Upper lobe of right lung (tissue), 1 donor: Measurements from ENCODE around the gene ABCC1. TPM values are rescaled to one million over a fixed set of nuclear protein-coding genes. Genes with fewer than 3 reads are reported as not detected.

Experiments used
- ATAC-seq: fragments of 200-7000 bp; cut with Tn5 transposase; one replicate; pipeline ENCODE4 v1.9.1; 2020; ENCODE audit warnings: mild to moderate bottlenecking, moderate library complexity
- DNase-seq: peaks from one replicate; pipeline ENCODE4 v3.0.0-alpha.2; 2020
- H3K27ac ChIP-seq: fragments of 200-600 bp; one replicate; pipeline ENCODE4 v1.8.0; 2022
- H3K27me3 ChIP-seq: fragments of 200-600 bp; one replicate; pipeline ENCODE4 v1.8.0; 2022; ENCODE audit warnings: mild to moderate bottlenecking
- H3K36me3 ChIP-seq: fragments of 200-600 bp; one replicate; pipeline ENCODE4 v1.8.0; 2022
- H3K4me1 ChIP-seq: fragments of 200-600 bp; one replicate; pipeline ENCODE4 v1.8.0; 2022
- H3K4me3 ChIP-seq: fragments of 200-600 bp; one replicate; pipeline ENCODE4 v1.8.0; 2022; ENCODE audit warnings: mild to moderate bottlenecking
- H3K9me3 ChIP-seq: fragments of 200-600 bp; one replicate; pipeline ENCODE4 v1.8.0; 2022
- intact Hi-C: fragments of 100-400 bp; cut with DNase I; formaldehyde crosslinking; loops from one replicate; pipeline ENCODE4 v1.11.0; 2022
- total RNA-seq: library from RNA; stranded (reverse); fragmentation: NEBNext Ultra II Directional; extraction: Animal tissue kit (Norgen Biotek cat#: 25700); gene quantifications from one replicate; pipeline ENCODE4 v1.2.1, GENCODE V29; 2021
- TF ChIP-seq, protein P1 (sequence below): fragments of 200-600 bp; IDR thresholded peaks from one replicate; pipeline ENCODE4 v1.8.0; 2022; ENCODE audit warnings: antibody characterized with exemption
- donor health status: DM: no; HTN: yes; CAD: no; lungs with severe emphysema.

The ABCC1 gene
- total RNA-seq, 1 donor from 2014 or later, result 50.6 TPM

DNA sequence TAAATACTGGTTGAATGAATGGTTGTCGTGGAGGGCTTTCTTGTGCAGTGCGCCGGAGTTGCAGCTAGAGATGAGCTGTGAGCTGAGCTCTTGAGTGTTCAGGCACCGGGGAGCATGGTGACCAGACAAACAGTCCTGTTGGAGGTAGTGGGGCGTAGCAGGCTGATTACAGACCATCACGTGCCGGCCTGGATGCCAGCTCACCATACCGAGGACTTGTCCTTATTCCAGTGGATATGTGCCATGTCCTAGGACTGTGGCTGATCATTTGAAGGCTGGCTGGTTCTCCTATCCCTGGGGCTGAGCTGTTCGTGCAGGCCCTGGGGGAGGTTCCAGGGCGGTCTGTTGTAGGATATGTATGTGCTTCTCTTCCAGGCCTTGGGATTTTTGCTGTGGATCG is 60.0 kb downstream of the ABCC1 start:
- Histone ChIP-seq H3K4me1 (no peaks in the 10 kb centered on the region), H3K27ac (no peak overlapping the region), H3K4me3 (no peak overlapping the region), H3K36me3 (peaks cover 32% of the 10 kb centered on the region), H3K9me3 (no peaks in the 10 kb centered on the region), H3K27me3 (no peaks in the 10 kb centered on the region)
- intact Hi-C loops, result no loop called here
- TF ChIP-seq, protein P1, sequence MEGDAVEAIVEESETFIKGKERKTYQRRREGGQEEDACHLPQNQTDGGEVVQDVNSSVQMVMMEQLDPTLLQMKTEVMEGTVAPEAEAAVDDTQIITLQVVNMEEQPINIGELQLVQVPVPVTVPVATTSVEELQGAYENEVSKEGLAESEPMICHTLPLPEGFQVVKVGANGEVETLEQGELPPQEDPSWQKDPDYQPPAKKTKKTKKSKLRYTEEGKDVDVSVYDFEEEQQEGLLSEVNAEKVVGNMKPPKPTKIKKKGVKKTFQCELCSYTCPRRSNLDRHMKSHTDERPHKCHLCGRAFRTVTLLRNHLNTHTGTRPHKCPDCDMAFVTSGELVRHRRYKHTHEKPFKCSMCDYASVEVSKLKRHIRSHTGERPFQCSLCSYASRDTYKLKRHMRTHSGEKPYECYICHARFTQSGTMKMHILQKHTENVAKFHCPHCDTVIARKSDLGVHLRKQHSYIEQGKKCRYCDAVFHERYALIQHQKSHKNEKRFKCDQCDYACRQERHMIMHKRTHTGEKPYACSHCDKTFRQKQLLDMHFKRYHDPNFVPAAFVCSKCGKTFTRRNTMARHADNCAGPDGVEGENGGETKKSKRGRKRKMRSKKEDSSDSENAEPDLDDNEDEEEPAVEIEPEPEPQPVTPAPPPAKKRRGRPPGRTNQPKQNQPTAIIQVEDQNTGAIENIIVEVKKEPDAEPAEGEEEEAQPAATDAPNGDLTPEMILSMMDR, result no peak
- ATAC-seq (no peak), DNase-seq (no peak)

DNA sequence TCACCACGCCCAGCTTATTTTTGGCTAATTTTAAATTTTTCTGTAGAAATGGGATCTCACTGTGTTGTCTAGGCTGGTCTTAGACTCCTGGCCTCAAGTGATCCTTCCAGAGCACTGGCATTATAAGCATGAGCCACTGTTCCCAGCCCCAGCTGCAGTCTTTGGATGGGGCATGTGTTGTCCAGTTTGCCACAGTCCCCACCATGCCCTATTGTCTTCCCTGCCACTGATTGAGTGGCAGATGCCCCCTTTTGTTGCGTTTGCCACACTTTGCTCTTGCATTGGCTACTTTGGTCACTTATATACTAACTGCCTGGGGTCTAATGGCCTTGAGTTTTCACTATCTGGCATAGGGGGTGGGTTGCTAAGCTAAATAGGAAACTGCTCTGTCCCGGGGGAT is 60.8 kb downstream of the ABCC1 start:
- intact Hi-C loops, result no loop called here
- Histone ChIP-seq H3K4me3 (no peak overlapping the region), H3K4me1 (peaks cover 5% of the 10 kb centered on the region), H3K36me3 (peaks cover 32% of the 10 kb centered on the region), H3K27me3 (no peaks in the 10 kb centered on the region), H3K9me3 (no peaks in the 10 kb centered on the region), H3K27ac (no peak overlapping the region)
- DNase-seq (no peak), ATAC-seq (no peak)
- TF ChIP-seq, protein P1, result no peak

DNA sequence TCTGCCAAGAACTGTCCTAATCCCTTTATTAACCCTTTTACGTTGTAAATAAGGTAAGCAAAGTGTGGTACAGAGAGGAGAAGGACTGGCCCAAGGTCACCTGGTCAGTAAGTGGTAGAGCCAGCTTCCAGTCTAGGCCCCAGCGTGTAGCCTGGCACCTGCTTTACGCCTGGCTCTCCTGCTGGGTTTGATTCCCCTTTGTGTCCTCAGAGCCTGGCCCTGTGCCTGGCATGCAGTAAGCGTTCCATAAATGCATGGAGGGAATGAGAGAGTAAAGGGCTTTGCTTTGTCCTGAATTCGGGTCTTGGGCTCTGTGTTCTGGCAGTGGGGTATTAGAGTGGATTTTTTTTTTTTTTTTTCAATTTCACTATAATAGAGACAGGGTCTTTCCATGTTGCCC is 62.7 kb downstream of the ABCC1 start:
- ATAC-seq, result no peak
- no peak for DNase-seq
- TF ChIP-seq, protein P1, result no peak
- Histone ChIP-seq H3K4me3 (no peak overlapping the region), H3K9me3 (no peaks in the 10 kb centered on the region), H3K36me3 (peaks cover 40% of the 10 kb centered on the region), H3K4me1 (peaks cover 8% of the 10 kb centered on the region), H3K27ac (no peak overlapping the region), H3K27me3 (no peaks in the 10 kb centered on the region)
- intact Hi-C loops, result no loop called here

DNA sequence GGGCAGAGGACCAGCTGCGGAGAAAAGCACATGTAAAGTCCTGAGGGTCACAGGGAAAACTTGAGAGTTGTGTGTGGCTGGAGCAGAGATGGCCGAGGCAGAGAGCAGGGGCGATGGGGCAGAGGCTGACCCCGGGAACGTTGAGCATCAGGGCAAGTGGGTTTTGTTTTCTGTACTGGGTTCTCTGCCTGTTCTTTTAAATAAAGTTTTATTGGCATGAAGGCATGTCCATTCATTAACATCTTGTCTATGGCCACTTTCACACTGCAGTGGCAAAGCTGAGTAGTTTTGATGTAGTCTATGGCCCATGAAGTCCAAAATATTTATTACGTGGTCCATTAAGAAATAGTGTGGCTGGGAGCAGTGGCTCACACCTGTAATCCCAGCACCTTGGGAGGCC is 64.4 kb downstream of the ABCC1 start:
- intact Hi-C loops, result no loop called here
- Histone ChIP-seq H3K36me3 (peaks cover 46% of the 10 kb centered on the region), H3K9me3 (no peaks in the 10 kb centered on the region), H3K4me1 (peaks cover 8% of the 10 kb centered on the region), H3K4me3 (no peak overlapping the region), H3K27ac (no peak overlapping the region), H3K27me3 (no peaks in the 10 kb centered on the region)
- ATAC-seq (no peak), DNase-seq (no peak)
- TF ChIP-seq, protein P1, result no peak

DNA sequence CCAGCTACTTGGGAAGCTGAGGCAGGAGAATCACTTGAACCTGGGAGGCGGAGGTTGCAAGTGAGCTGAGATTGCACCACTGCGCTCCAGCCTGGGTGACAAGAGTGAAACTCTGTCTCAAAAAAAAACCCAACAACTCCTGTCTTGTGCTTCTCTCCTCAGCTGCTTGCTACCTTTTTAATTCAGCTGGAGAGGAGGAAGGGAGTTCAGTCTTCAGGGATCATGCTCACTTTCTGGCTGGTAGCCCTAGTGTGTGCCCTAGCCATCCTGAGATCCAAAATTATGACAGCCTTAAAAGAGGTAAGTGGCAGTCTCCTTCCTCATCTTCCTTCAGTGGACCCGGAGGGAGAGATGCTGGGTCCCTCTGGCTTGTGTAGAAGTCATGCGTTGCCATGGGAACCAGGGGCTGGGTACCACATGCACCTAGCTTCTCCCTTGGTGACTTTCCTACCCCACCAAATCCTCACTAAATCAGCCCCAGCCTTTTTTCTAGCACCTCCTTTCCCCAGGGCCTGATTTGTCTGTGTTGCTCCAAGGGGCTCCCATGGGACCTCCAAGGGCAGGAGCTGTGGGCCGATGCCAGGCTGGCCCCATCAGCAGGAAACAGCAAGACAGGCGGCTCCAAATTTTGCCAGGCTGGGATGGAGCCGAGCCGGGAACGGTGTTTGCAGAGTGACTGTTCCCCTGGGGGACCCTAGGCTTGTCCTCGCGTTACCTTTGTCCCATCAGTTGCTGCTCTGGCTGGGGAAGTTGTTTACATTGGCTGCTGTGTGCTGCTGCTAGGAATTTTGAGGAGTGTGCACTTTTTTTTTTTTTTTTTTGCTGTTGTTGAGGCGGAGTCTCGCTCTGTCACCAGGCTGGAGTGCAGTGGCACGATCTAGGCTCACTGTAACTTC is 65.2 kb downstream of the ABCC1 start:
- TF ChIP-seq, protein P1, result no peak
- H3K27ac ChIP-seq, result no peak overlapping the region
- no peaks in the 10 kb centered on the region for H3K9me3 ChIP-seq
- H3K27me3 ChIP-seq, result no peaks in the 10 kb centered on the region
- peaks cover 47% of the 10 kb centered on the region for H3K36me3 ChIP-seq
- intact Hi-C loops, result no loop called here
- peaks cover 8% of the 10 kb centered on the region for H3K4me1 ChIP-seq
- ATAC-seq (peak; percentile 88), DNase-seq (no peak)
- H3K4me3 ChIP-seq, result no peak overlapping the region
